ENCODE results near the gene DSEL. TPM values are rescaled to one million over a fixed set of nuclear protein-coding genes. Genes with fewer than 3 reads are reported as not detected.

Gene DSEL
- total RNA-seq, 1 experiment from 2014 or later, result 0.74 TPM

DNA sequence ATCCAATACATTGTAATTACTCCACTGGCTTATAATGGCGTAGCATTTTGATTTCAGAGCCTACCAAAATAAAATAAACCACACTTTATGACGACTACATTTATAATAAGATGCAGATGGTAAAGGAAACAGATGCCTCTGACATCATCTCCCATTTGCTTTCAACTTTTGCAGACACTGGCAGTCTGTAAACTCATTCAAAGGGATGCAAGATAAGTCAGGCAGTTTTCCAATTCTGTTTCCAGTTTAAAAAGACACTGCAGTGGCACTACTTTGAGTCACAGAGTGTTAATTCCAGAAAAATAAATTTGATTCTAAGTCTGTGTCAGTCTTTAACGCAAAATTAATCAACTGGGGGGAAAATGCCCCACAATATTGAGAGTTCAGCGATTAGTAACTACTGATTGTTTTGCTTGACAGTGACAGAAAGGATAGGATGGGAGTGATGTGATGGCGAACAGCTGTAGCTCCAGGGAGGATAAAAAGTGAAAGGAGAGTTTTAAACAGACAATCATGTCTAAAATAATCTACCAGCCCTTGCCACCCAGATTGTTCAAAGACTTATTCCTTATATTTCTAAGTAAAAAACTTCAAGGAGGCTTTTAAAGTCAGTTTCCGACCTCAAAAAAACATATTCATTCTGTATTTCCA, 6.7 kb downstream of the DSEL start:
- DNase-seq (ENCODE audit: low read depth), result no peak
- in situ Hi-C loops (cut with HindIII; ENCODE audit: low pct_unique_long_range_greater_than_20kb, low sequenced_read_pairs), result no loop called here

DNA sequence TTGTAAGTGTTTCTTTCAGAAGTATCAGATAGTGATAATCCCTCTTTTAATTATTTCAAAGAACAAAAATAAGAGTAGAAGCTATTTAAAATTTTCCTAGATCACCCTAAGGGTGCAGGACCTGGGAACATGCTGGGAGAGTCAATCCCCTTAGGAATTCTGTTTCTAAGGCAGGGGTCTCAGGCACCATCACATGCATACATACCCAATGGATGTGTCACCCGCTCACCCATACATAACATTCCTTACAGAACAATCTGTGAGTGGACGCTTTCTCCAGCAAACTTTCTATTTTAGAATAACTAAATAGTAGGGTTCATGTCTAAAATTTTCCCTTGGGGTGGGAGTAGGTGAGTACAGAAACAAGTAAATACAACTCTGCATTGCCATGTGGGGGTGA, 8.4 kb downstream of the DSEL start:
- in situ Hi-C loops (cut with HindIII; ENCODE audit: low pct_unique_long_range_greater_than_20kb, low sequenced_read_pairs), result no loop called here
- DNase-seq (ENCODE audit: low read depth), result no peak

DNA sequence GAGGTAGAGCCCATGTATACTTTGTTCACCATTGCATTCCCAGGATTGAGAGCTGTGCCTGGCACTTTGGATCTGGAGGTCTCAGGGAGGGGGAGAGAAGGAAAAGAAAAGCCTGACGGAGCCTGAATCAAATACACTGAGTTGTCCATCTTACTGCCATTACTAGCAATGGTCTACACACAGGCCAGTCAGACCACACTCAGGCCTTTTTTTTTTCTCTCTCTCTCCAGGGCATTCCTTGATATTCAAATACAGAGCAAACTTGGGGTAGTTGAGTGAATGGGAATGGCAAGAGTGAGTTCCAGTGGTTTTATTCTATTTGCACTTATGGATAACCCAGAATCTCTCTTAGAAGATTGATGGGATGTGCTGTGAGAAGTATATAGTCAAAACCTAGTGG, 11.8 kb downstream of the DSEL start:
- in situ Hi-C loops (cut with HindIII; ENCODE audit: low pct_unique_long_range_greater_than_20kb, low sequenced_read_pairs), result no loop called here
- no peak for DNase-seq (ENCODE audit: low read depth)

DNA sequence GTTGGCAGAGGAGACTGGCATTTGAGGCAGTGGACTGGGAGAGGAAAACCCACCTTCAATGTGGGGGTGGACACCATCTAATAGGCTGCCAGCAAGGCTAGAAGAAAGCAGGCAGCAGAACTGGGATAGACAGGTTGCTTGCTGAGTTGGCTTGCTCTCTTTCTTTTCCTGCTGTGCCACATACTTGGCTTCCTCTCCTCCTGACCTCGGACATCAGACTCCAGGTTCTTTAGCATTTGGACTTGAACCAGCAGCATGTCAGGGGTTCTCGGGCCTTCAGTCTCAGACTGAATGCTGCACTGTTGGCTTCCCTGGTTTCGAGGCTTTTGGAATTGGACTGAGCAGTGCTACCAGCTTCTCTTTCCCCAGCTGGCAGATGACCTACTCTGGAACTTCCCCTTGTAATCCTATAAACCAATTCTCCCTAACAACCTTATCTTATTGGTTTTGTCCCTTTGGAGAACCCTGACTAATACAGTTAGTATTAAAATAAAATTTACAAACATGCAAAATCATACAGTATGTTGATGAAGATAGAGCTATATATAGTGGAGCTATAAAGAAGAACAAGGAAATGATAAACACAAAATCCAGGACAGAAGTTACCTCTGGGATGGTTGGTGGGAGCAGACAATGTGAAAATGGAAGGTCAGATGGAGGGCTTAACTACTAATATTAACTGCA, 15.9 kb downstream of the DSEL start:
- in situ Hi-C loops (cut with HindIII; ENCODE audit: low pct_unique_long_range_greater_than_20kb, low sequenced_read_pairs), result no loop called here
- DNase-seq (ENCODE audit: low read depth), result no peak

DNA sequence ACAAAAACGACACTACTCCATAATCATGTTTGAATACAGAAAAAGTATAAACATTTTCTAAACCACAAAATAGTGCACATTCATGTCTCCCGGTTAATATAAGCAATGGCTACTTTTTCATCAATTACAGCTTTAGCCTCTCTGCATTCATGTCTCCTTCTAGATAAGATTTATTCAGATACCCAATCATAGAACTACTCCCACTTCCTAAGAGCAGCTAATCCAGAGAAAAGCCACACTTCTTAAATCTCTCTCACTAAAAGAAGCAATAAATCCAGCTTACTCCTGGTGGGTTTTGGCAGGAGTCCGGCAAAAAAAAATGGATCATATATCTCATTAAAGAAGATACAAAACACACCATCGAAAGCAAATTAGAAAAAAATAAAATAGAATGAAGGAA, 20.1 kb downstream of the DSEL start:
- in situ Hi-C loops (cut with HindIII; ENCODE audit: low pct_unique_long_range_greater_than_20kb, low sequenced_read_pairs), result no loop called here
- DNase-seq (ENCODE audit: low read depth), result no peak

DNA sequence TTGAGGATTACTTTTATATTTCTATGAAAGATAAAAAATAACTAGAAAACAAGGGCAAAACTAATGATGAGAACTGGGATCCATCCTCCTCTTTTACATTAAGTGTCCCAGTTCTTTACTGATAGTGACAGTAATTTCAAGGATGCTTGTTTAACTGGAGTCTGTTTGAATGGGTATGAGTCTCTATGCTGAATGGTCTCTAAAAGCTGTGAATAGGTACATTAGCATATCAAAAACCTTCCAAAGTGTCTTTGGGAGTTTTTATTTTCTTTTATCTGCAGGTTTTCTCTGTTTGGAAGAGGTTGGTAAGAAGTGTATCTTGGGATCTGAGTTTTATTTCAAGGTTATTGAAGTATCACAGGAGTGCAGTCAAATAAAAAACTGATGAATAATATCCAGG, 30.0 kb downstream of the DSEL start:
- no peak for DNase-seq (ENCODE audit: low read depth)
- in situ Hi-C loops (cut with HindIII; ENCODE audit: low pct_unique_long_range_greater_than_20kb, low sequenced_read_pairs), result no loop called here

DNA sequence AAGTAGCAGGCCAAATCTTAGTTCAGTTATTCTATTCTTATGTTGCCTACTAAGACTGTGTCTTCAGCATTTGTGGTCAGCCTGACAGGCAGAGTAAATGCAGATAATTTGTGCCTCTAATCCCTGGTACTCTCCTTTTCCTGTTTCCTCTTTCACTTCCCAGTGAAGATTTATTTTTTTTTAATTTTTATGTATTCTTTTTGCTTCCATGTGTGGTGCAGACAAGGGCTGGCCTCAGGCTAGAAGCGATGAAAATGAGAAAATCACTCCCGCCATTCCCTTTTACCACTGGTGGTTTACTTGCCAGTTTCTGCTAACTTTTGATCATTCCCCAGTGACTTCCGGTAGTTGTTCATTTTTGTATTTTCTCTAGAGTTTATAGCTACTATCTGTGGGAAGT, 30.9 kb downstream of the DSEL start:
- in situ Hi-C loops (cut with HindIII; ENCODE audit: low pct_unique_long_range_greater_than_20kb, low sequenced_read_pairs), result no loop called here
- no peak for DNase-seq (ENCODE audit: low read depth)

DNA sequence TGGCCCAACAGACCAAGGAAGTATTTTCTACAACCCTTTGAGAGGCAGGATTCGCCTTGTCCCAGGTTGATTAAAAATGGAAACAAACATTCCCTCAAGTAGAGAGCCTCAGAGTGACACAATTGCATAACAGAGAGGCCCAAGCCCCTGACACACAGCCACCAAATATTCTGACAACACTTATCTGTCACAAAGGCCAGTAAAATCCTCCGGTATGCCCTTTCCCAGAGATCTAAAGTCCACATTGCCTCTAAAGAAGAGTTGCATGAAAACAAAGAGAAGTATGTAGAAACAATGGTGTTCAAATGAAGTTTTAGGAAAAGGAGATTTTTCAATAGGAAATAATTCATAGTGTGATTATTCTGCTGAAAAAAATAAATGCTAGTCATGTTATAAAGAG, 32.1 kb downstream of the DSEL start:
- in situ Hi-C loops (cut with HindIII; ENCODE audit: low pct_unique_long_range_greater_than_20kb, low sequenced_read_pairs), result no loop called here
- no peak for DNase-seq (ENCODE audit: low read depth)

DNA sequence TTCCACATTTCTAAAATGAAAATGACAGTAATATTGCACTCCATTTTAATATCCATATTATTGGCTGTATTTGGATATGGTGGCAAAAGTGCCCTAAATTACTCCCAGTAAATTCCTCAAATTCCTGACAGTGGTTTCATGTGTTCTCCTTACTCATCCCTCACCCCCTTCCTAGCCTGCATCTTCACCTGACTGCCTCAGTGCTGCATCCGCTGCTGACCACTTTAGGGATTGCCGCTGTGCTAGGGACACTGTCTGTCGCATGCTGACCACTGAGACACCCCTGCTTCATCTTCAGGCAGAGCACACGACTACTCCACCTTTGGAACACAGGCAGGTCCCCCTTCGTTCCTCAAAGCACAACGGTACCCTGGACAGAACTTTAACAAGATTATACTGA, 32.6 kb downstream of the DSEL start:
- in situ Hi-C loops (cut with HindIII; ENCODE audit: low pct_unique_long_range_greater_than_20kb, low sequenced_read_pairs), result no loop called here
- no peak for DNase-seq (ENCODE audit: low read depth)

DNA sequence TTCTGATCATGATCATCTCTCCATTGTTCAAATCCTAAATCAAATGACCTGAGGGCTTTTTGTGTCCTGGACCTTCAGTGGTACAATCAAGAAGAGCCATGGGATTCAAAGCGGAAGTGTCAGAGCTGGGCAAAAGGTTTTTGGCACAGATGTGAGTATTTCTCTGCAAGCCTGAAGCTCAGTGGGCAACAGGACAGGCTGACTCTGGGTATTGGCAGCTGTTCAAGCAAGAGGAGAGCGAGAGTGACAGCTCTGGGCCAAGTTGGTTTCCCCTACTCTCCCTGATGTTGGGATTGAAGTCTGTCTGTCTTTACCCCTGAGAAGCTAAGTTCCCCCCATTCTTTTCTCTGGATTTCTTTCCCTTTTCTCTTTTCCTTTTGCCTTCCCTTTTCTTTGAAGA, 33.3 kb downstream of the DSEL start:
- no peak for DNase-seq (ENCODE audit: low read depth)
- in situ Hi-C loops (cut with HindIII; ENCODE audit: low pct_unique_long_range_greater_than_20kb, low sequenced_read_pairs), result no loop called here

DNA sequence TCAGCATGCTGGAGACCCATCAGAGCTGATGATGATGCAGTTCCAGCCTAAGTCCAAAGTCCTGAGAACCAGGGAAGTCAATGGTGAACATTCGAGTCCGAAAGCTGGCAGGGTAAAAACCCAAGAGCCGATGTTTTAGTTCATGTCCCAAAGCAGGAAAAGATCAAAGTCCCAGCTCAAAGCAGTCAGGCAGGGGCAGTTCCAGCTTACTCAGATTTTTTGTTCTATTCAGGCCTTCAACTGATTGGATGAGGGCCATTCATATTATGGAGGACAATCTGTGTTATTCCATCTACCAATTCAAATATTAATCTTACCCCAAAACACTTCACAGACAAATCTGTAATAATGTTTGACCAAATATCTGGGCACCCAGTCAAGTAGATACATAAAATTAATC, 38.3 kb downstream of the DSEL start:
- in situ Hi-C loops (cut with HindIII; ENCODE audit: low pct_unique_long_range_greater_than_20kb, low sequenced_read_pairs), result no loop called here
- no peak for DNase-seq (ENCODE audit: low read depth)

DNA sequence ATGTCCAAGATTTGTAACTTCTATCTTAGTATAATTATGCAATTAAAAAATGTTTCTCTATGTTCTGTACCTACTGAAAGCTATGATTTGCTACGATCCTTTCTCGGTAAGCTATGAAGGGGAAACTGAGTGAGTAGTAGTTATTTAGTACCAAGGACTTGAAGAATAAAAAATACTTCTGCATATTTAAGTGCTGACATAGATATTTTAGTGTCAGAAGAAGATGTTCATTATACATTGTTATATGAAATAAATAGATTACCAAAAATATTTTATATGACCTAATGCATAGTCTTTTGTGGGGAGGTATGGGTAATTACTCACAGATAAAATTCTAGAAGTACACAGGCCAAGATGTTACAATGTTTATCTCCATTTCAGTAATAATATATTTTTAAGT, 39.0 kb downstream of the DSEL start:
- in situ Hi-C loops (cut with HindIII; ENCODE audit: low pct_unique_long_range_greater_than_20kb, low sequenced_read_pairs), result no loop called here
- no peak for DNase-seq (ENCODE audit: low read depth)

DNA sequence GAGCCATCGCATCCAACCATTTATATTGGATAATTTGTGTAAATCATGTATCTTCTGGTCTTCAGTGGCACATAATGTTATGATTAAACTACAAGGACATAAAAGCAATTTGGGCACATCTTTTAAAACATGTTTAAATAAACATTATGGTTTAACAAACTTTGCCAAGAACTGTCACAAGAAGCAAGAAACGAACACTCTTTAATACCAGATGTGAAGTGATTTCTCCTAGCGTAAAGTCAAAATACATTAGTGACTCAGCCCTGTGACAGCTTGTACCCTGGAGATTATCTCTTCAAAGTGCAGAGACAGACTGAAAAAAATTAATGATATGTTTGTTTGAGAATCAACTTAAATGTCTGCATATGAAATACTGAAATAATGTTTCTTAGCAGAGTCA, 39.9 kb downstream of the DSEL start:
- no peak for DNase-seq (ENCODE audit: low read depth)
- in situ Hi-C loops (cut with HindIII; ENCODE audit: low pct_unique_long_range_greater_than_20kb, low sequenced_read_pairs), result no loop called here

DNA sequence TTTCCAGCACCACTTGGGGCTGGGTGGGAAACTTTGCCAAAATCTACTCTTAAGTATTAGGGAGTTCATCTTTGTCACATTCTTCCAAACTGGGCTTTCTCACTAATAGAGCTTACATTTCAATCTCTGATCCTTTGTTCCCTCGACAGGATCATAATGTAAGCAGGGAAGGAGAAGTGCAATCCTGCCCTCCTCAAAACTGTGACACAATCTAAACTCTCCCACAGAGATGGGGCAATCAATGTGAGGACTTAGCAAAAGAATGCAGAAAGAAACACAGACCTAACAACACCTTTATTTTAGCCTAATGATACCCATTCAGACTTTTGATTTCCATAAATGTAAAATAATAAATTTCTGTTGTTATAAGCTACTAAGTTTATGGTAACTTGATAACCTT, 40.8 kb downstream of the DSEL start:
- in situ Hi-C loops (cut with HindIII; ENCODE audit: low pct_unique_long_range_greater_than_20kb, low sequenced_read_pairs), result no loop called here
- no peak for DNase-seq (ENCODE audit: low read depth)

DNA sequence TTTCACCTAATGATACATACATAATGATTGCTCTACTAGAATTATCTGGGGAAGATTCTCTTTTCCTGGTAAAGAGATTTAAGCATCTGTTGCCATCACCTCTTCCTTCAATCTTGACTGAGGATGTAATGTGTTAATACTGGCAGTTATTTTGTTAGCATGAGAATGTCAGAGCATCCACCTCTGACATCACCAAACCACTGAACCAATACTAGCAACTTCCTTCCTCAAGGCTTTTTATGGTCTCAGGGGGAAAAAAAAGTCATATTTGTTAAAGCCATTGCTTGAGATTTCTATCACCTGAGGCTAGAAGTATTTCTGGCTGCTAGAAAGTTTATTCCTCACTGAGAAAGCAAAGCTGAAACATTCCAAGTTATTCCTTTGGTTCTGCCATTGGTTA, 48.5 kb downstream of the DSEL start:
- DNase-seq (ENCODE audit: low read depth), result no peak

DNA sequence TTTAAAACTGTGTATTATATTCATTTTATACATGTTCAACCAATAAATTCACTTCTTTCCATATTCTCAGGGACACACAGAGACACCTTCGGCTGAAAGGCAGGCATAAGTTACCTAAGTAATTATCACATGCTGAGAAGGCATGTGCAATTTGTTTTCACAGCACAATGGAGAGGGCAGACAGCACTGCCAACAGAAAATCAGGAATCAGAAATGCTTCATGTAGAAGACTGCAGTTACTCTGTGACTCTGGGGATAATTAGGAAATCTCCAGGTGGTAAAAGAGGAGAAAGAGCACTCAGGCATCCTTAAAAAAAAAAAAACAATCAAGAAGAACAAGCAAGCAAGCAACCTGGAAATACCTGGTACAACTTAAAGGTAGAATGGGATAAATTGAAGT, 49.3 kb downstream of the DSEL start:
- in situ Hi-C loops (cut with HindIII; ENCODE audit: low pct_unique_long_range_greater_than_20kb, low sequenced_read_pairs), result no loop called here
- no peak for DNase-seq (ENCODE audit: low read depth)

More for the DNA sequence above, 48.5 kb downstream of the DSEL start:
- in situ Hi-C loops (cut with HindIII; ENCODE audit: low pct_unique_long_range_greater_than_20kb, low sequenced_read_pairs), result no loop called here

DNA sequence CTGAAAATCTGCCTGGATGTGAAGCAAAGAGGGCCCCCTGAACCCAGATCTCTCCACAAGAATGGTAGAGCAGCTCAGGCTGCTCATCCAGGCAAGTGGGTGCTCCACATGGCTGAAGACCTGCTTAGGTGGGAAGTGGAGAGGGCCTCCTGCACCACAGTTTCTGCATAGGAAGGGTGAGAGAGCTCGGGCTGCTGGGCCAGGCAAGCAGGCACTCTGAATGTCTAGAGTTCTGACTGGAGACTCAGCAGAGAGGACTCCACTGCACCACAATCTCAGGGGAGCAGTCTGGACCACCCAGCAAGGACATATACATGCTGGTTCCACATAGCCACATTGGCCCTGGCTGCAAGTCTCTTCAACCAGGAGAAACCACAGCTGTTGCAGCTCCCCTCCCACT, 52.0 kb downstream of the DSEL start:
- no peak for DNase-seq (ENCODE audit: low read depth)
- in situ Hi-C loops (cut with HindIII; ENCODE audit: low pct_unique_long_range_greater_than_20kb, low sequenced_read_pairs), result no loop called here

DNA sequence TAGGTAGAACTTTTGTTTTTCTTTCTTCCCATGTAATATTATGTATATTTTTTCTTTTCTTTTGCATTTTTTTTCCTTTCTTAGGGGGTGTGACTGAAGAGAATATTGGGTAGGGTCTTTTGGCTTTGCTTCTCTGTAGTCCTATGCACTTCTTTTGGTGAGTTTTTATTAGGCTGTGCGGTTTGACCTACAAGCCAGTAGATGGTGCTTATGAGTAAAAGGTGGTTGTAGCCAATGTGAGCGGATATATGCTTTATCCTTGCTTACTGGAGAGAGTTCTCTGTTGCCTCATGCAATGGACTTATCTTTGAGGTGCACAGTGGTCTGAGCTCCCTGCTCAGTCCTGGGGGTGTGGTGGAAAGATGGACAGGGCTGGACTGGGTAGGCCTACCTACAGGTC, 52.7 kb downstream of the DSEL start:
- no peak for DNase-seq (ENCODE audit: low read depth)
- in situ Hi-C loops (cut with HindIII; ENCODE audit: low pct_unique_long_range_greater_than_20kb, low sequenced_read_pairs), result no loop called here

DNA sequence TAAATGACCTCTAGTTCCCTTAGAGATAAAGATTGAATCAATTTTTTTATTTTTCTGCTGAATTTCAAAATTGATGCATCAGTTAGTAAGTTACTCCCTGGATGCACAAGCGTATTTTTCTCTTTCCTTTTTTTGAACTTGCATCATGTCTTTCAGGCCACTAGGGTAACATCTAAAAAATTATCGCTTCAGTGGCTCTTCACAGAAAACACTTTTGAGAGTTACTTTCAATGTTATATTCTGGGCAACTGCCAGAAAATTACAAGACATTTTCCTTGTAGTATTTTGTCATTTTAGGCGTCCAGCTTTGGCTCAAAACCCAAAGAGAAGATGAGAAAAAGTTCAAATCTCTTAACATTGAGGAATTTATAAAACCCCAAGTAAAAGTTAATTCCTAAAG, 59.8 kb downstream of the DSEL start:
- no peak for DNase-seq (ENCODE audit: low read depth)
- in situ Hi-C loops (cut with HindIII; ENCODE audit: low pct_unique_long_range_greater_than_20kb, low sequenced_read_pairs), result no loop called here
